Smooth muscle cell (in vitro differentiated cells): ENCODE measurements around the gene SEPTIN5. TPM values are rescaled to one million over a fixed set of nuclear protein-coding genes. Genes with fewer than 3 reads are reported as not detected.

Experiments
- DNase-seq: peaks from one replicate; lab custom pipeline; 2025; ENCODE audit not compliant: unreplicated experiment; lab: John Stamatoyannopoulos, UW
- H2AFZ ChIP-seq: fragments of 200-600 bp; sonication (generic); 2 replicates; pipeline ENCODE4 v1.6.0; 2016; ENCODE audit warnings: antibody characterized with exemption, low read depth, mild to moderate bottlenecking
- H3F3A ChIP-seq: fragments of 200-600 bp; sonication (generic); 2 replicates; pipeline ENCODE4 v1.6.0; 2017; ENCODE audit warnings: antibody characterized with exemption, low read depth
- H3K27ac ChIP-seq: fragments of 200-600 bp; sonication (generic); 2 replicates; pipeline ENCODE4 v1.5.1; 2016; ENCODE audit warnings: low read depth, mild to moderate bottlenecking
- H3K27me3 ChIP-seq: fragments of 200-600 bp; sonication (generic); 2 replicates; pipeline ENCODE4 v1.6.1; 2016; ENCODE audit warnings: low read depth, mild to moderate bottlenecking
- H3K36me3 ChIP-seq: fragments of 200-600 bp; sonication (generic); 2 replicates; pipeline ENCODE4 v1.5.1; 2016; ENCODE audit warnings: low read depth
- H3K4me1 ChIP-seq: fragments of 200-600 bp; sonication (generic); 2 replicates; pipeline ENCODE4 v1.5.1; 2016; ENCODE audit warnings: low read depth
- H3K4me2 ChIP-seq: fragments of 200-600 bp; sonication (generic); 2 replicates; pipeline ENCODE4 v1.6.0; 2016; ENCODE audit warnings: mild to moderate bottlenecking
- H3K4me3 ChIP-seq: fragments of 200-600 bp; sonication (generic); 2 replicates; pipeline ENCODE4 v1.5.1; 2016; ENCODE audit warnings: mild to moderate bottlenecking
- H3K79me2 ChIP-seq: fragments of 200-600 bp; sonication (generic); 2 replicates; pipeline ENCODE4 v1.6.0; 2016; ENCODE audit warnings: low read depth, mild to moderate bottlenecking
- H3K9ac ChIP-seq: fragments of 200-600 bp; sonication (generic); 2 replicates; pipeline ENCODE4 v1.6.0; 2016; ENCODE audit warnings: low read depth
- H3K9me3 ChIP-seq: fragments of 200-600 bp; sonication (generic); replicated peaks from 2 replicates; pipeline ENCODE4 v1.5.1; 2016; ENCODE audit warnings: low read depth
- H4K20me1 ChIP-seq: fragments of 200-600 bp; sonication (generic); 2 replicates; pipeline ENCODE4 v1.6.0; 2016; ENCODE audit warnings: low read depth
- CTCF ChIP-seq: fragments of 200-600 bp; sonication (generic); IDR thresholded peaks from 2 replicates; pipeline ENCODE4 v1.5.1; 2017; ENCODE audit warnings: borderline replicate concordance, mild to moderate bottlenecking, antibody characterized with exemption; ENCODE audit not compliant: insufficient read depth, poor library complexity, severe bottlenecking
- WGBS: methylation state at CpG from one replicate; pipeline ENCODE4 v1.1.7; 2016; ENCODE audit warnings: low lambda C conversion rate; 5-methylcytosine and 5-hydroxymethylcytosine counted together
- polyA plus RNA-seq: library from polyadenylated mRNA; unstranded; fragments of >200 nt; fragmentation: Nextera tagmentation; extraction: Ambion mirVana; gene quantifications from 2 replicates; pipeline ENCODE4 v1.2.1, GENCODE V29; 2016
- total RNA-seq: library from RNA; depleted of rRNA; stranded (reverse); fragments of >200 nt; gene quantifications from 2 replicates; pipeline ENCODE4 v1.2.3, GENCODE V29; 2014

The SEPTIN5 gene
- total and polyA plus RNA-seq, 2 experiments from 2014 or later, result 26.6 to 64.1 TPM

- H3K9ac ChIP-seq, result no peak overlapping the region
- peaks cover 11% of the 10 kb centered on the region for H3K4me1 ChIP-seq
- no peak for DNase-seq
- peak overlapping the region; percentile 78 for H3K4me2 ChIP-seq
- H3K9me3 ChIP-seq, result no peaks in the 10 kb centered on the region
- whole genome bisulfite sequencing, result 66% methylated on average over 9 of the region's 9 CpGs
- no peaks in the 10 kb centered on the region for H3K36me3 ChIP-seq
- H2AFZ ChIP-seq, result peak overlapping the region; percentile 60
- peak overlapping the region; percentile 48 for H3K27ac ChIP-seq
- H3K79me2 ChIP-seq, result no peaks in the 10 kb centered on the region
- H3K27me3 ChIP-seq, result no peaks in the 10 kb centered on the region
- H4K20me1 ChIP-seq, result no peaks in the 10 kb centered on the region
- no peak for TF ChIP-seq CTCF
- no peaks in the 10 kb centered on the region for H3F3A ChIP-seq
- peak overlapping the region; percentile 34 for H3K4me3 ChIP-seq
Observed at GRCh38 chr22:19691007-19691720, 23.1 kb upstream of the SEPTIN5 start.

- Histone ChIP-seq H3K4me3 (peak overlapping the region; percentile 34), H3F3A (no peaks in the 10 kb centered on the region), H3K36me3 (no peaks in the 10 kb centered on the region), H3K9ac (no peak overlapping the region), H3K4me2 (peak overlapping the region; percentile 78), H3K79me2 (no peaks in the 10 kb centered on the region), H3K9me3 (no peaks in the 10 kb centered on the region), H3K27me3 (no peaks in the 10 kb centered on the region), H4K20me1 (no peaks in the 10 kb centered on the region), H3K27ac (peak overlapping the region; percentile 48), H2AFZ (peak overlapping the region; percentile 60), H3K4me1 (peaks cover 11% of the 10 kb centered on the region)
- TF ChIP-seq CTCF, result no peak
- no peak for DNase-seq
- WGBS, result 10% methylated on average over 19 of the region's 19 CpGs
Observed at GRCh38 chr22:19691721-19692341, 22.5 kb upstream of the SEPTIN5 start.

GRCh38 chr22:19693581-19693980, 20.7 kb upstream of the SEPTIN5 start:
- Histone ChIP-seq H3K9me3 (no peaks in the 10 kb centered on the region), H3K79me2 (no peaks in the 10 kb centered on the region), H3K9ac (no peak overlapping the region), H4K20me1 (no peaks in the 10 kb centered on the region), H3F3A (no peaks in the 10 kb centered on the region), H3K27me3 (no peaks in the 10 kb centered on the region), H3K4me3 (no peak overlapping the region), H3K4me2 (no peak overlapping the region), H3K4me1 (peaks cover 11% of the 10 kb centered on the region), H2AFZ (no peak overlapping the region), H3K27ac (no peak overlapping the region), H3K36me3 (no peaks in the 10 kb centered on the region)
- no peak for DNase-seq
- WGBS, result 98% methylated on average over 14 of the region's 14 CpGs
- TF ChIP-seq CTCF, result no peak
